GM21526 (cell line): ENCODE measurements around the gene CPED1.
"Not testable (repeated sequence)": the region's sequence is repeated elsewhere in the genome, so short reads cannot be mapped to it uniquely, and the experiment has no call there.

Experiments used
- ATAC-seq: cut with Tn5 transposase; IDR thresholded peaks from one replicate; pipeline ENCODE4 v1.9.1; 2021; ENCODE audit warnings: moderate library complexity; ENCODE audit not compliant: unreplicated experiment, low FRiP score

Gene CPED1

GRCh38 chr7:121167971-121168370 lies 179.5 kb downstream of the CPED1 start:
- no peak for ATAC-seq

GRCh38 chr7:121169469-121169868 lies 181.0 kb downstream of the CPED1 start:
- no peak for ATAC-seq

DNA sequence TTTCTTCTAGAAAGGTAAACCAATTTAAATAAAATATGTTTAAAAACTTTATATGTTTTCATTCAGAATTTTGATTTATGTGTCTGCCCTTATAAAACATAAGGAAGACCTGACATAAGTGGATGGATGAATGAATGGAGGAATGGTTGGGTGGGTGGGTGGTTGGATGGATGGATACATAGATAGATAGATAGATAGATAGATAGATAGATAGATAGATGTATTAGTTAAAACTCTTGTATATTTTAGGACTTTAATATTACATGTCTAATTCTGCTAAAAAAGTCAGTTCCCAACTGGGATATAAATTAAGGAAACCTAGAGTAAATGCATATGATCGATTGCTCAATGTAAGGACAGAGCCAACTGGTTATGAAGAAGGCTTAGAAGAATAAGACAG lies 184.0 kb downstream of the CPED1 start:
- no peak for ATAC-seq

DNA sequence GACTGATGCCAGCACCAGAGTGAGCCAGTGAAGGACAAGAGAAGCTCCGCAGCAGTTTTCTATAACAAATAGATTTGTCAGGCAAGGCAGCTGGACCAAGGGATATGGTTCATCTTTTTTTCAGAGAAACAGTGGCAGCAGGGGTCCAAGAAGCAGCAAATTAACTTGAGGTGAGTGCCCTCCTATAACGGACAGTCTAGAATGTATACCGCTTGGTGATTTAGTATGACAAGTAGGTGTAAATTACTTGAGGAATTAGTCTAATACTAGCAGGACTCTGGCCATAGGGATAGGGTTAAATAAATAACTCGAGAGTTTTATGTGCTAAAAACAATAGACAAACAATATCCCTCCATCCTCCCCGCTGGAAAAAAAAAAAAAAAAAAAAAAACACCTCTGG lies 187.3 kb downstream of the CPED1 start:
- ATAC-seq, result no peak

GRCh38 chr7:121178452-121178851 lies 189.9 kb downstream of the CPED1 start:
- ATAC-seq, result no peak

DNA sequence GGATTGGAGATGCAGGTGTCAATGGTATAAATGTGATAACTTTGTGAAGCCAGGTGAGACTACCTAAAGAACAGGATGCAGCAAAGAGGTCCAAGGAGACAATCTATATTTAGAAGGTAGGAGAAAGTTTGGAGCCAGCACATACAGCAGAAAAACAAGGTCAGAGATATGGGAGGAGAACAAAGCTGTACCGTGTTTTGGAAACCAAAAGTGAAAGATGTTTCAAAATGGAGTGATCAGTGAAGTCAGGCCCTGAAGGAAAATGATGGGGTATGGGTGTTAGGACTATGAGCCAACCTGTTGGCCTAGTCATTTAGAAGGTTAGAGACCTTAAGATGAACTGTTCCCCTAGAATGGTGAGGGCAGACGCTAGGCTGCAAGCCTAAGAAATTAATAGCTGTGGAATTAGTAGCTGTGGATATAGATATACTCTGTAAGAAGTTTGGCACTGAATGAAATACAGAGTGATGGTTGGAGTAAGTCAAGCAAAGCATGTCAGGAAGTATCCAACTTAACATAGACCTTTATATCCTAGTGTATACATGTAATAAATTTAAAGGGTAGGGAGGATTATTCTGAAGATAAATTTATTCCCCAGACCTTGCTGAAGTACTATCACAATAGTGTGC lies 190.5 kb downstream of the CPED1 start:
- ATAC-seq, result no peak

DNA sequence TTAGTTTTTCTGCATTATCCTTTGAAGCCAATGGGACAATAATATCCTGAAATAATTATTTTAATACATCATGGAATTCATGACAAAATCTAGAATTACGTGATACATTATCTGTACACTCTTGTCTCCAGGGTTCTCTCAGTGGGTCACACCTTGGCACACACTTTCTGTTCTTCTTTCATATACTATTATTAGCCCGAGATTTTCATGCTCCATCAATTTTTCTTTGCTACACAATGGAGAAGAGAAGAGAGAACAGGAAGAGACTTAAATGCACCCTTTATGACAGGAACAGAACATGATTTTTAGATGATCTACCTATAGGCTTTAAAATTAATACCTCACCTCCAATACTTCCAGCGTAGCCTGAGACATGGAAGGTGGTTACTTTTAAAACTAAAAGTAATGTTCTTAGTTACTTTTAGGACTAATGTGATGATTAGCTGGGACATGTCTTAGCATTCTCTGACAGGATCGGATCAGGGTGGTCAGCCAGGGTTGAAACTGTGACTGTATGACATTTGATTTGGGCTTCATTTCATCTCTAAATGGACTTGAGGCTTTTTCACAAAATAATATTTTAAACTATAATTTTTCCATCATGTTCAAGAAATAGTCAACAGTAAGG lies 192.0 kb downstream of the CPED1 start:
- ATAC-seq, result peak; percentile 87

GRCh38 chr7:121181357-121181756 lies 192.8 kb downstream of the CPED1 start:
- no peak for ATAC-seq

DNA sequence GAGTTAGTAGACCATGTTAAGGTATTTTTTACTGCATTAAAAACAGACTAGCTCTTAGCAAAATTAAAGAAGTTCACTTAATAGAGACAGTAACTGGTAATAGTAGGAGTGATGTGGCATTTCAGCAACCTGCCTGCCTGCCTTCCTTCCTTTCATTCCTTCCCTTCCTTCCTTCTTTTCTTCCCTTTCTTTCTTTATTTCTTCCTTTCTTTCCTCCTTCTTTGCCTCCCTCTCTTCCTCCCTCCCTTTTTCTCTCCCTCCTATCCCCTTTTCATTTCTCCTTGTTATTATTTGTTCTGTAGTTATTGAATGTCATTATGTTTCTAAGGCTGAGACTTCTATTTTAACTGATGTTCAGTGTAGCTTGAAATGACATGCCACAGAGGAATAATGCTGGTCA lies 193.8 kb downstream of the CPED1 start:
- no peak for ATAC-seq

DNA sequence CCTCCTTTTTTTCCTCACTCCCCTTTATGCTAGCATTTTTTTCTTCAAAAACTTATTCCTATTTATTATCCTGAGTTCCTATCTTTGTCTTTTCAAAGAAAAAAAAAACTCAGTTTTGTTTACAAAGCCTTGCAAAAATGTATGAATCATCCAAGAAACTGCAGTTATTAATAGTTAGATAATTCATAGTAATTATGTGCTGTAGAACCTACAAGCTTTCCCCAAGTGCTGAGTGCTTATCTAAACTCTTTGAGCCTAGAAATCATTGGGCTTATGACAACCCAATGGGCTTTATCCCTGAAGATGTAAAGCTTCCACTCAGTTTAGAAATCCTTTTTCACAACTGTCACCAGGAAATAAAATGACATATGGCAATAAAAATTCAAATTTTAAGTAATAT lies 194.4 kb downstream of the CPED1 start:
- no peak for ATAC-seq

DNA sequence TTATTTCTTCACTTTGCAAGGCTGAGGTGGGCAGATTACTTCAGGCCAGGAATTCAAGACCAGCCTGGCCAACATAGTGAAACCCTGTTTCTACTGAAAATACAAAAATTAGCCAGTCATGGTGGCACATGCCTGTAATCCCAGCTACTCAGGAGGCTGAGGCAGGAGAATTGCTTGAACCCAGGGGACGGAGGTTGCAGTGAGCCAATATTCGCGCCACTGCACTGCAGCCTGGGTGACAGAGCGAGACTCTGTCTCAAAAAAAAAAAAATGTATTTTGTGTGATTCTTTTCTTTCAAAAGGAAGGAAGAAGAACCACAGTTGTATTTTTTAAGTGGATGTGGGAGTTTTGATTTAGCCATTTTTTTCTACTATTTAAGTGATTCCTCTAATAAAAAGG lies 195.4 kb downstream of the CPED1 start:
- ATAC-seq, result not testable (repeated sequence)

- ATAC-seq, result no peak
These were observed 198.2 kb downstream of the CPED1 start for GRCh38 chr7:121186746-121187145.

DNA sequence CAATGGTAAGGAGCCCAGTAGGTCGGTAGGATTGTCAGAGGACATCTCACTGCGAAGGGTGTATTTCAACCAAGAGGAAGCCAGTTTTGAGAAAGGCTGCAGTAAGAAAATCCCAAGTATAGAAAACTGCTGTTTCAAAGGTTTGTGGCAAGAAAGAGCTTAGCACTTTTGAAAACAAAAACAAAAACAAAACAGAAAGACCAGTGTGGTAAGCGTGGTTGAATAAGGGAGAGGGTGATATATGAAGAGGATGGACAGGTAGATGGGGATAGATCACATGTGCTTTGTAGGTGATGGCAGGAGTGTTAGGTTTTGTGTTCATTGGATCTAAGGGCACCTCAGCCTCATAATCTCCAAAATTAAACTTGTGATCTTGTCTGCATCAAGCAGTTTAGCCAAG lies 198.7 kb downstream of the CPED1 start:
- peak; percentile 68 for ATAC-seq

DNA sequence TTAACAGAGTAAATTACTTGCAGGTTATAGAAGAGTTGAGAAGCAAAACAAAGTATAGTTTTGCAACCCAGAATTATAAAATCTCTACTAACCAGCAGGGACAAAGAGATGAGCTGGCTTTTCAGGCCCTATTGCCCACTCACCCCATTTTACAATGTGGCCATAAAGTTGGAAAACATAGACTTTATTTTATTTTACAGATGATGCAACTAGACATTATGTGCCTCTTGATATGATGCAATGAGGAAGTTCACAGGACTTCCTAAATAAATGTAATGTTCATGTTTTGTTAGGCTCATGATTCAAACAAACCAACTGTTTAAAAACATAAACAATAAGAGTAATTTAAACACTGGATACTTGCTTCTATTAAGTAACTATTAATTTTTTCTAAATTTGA lies 199.2 kb downstream of the CPED1 start:
- no peak for ATAC-seq

DNA sequence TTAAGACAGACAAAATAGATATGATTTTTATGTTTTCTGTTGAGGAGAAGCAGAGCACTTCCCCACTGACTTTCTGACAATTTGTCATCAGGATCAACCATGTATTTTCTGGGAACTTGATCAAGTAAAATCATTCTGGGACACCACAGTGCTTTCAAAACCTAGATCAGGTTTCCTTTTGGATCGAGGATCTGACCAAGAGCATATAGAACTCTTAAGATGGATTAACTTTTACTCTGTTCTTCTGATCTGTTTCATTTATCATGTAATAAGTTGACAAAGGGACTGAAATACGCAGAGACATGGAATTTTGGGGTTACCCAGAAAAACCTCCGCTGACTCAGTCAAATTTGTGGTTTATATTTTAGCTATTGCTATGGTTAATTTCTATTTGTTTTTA lies 204.3 kb downstream of the CPED1 start:
- ATAC-seq, result no peak

DNA sequence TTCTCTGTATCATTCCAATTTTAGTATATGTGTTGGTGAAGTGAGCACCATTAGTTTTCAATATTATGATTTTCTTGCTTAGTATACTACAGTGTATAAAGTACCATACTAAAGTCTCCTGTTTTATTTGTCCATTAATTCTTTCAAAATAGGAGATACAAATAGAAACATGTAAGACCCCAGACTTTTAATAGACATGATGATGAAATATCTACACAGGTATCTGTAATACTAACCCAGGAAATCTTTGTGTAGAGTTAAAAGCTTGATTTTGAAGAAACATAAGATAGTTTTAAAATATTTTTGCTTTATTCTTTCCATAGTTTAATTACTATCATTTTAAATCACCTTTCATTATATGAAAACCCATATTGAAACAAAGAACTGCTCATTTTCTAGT lies 206.5 kb downstream of the CPED1 start:
- no peak for ATAC-seq

DNA sequence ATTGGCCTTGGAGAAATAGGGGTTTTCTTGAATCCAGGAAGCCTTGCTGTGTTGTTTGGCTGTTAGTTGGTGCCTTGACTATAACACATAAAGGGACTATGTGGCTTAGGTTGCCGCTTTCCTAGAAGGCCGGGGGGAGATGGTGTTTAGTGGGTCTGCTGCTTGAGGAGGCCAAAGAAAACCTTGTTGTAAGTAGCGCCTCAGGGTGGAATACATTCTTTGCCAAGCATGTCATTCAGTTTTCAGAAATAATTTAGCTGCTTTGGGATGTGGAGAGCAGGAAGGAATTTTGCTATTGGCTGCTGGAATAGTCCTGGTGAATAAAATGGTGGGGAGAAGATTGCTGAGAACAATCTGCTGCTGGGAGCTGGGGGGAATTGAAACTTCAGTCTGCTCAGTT lies 207.4 kb downstream of the CPED1 start:
- ATAC-seq, result no peak

GRCh38 chr7:121196286-121196685 lies 207.8 kb downstream of the CPED1 start:
- no peak for ATAC-seq

- ATAC-seq, result no peak
These were observed 208.9 kb downstream of the CPED1 start for GRCh38 chr7:121197455-121197854.

DNA sequence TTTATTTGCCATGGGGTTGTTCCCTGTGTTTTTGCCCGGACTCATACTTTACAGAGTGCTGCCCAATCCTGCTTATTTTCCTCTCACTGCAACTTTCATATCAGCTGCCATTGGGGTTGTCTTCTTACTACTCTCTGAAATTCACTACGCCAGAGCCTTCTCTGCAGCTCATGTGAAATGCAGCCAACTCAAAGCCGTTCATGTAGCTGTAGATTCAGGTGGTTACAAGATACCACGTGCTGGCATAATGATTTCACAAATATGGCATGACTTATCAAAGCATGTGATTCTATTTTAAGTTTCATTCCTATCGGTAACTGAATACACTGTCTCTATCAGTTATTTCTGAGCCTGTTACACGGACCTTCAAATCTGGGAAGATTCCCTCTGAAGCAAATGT lies 210.0 kb downstream of the CPED1 start:
- no peak for ATAC-seq

- no peak for ATAC-seq
These were observed 213.6 kb downstream of the CPED1 start for GRCh38 chr7:121202125-121202524.

DNA sequence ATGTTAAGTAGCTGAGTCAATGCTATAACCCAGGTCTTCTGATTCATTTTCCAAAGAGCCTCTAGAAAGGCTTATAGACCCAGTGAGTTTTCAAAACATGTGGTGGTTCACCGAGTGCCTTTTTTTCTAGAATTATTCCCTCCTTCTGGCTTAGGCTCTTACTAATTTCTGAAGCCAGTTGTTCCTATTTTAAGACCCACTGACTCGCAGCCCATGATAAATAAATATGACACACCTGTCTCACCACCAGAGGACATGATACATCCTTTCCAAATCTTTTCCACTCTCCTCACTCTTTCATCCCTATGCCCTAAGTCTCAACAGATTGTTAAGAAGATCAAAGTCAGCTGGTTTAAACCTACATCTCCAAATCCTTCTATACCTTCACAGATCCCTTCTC lies 214.3 kb downstream of the CPED1 start:
- ATAC-seq, result no peak

GRCh38 chr7:121204537-121204936 lies 216.0 kb downstream of the CPED1 start:
- ATAC-seq, result no peak
